ENCODE measurements around the gene FAM219B. TPM values are rescaled to one million over a fixed set of nuclear protein-coding genes. Genes with fewer than 3 reads are reported as not detected.

The FAM219B gene
- total RNA-seq (2022; extraction: Qiagen RNA extraction; ENCODE audit: low read depth) = 28.4 to 38.6 TPM (median 32.3 TPM) in 5 replicates

GRCh38 chr15:74906450-74907162 is at the start of gene FAM219B:
Gene FAM219B, minus strand, starts transcription at chr15:74906851. Its CDS starts 51 bp downstream, at chr15:74906800.

GRCh38 chr15:74937590-74938371 is 31.1 kb upstream of the FAM219B start, which contains the start of gene COX5A:
Gene COX5A, minus strand, starts transcription at chr15:74938073. Its CDS starts 59 bp downstream, at chr15:74938014.

GRCh38 chr15:74889883-74890664 is 16.6 kb downstream of the FAM219B start, which contains the start of gene MPI:
Gene MPI, plus strand, starts transcription at chr15:74890042. Its CDS starts 32 bp downstream, at chr15:74890074.

GRCh38 chr15:74873036-74873755 is 33.5 kb downstream of the FAM219B start, which contains the start of gene SCAMP2:
Gene SCAMP2, minus strand, starts transcription at chr15:74873365. Its CDS starts 110 bp downstream, at chr15:74873255.

Other genes with a start within 250 kb of the FAM219B start
- gene EDC3, start 210.8 kb downstream of the FAM219B start, total RNA-seq (2022; extraction: Qiagen RNA extraction; ENCODE audit: low read depth) = 18.1 to 21.4 TPM (median 20.6 TPM) in 5 replicates
- gene CYP1A1, start 181.3 kb downstream of the FAM219B start, total RNA-seq (2022; extraction: Qiagen RNA extraction; ENCODE audit: low read depth) = 1.3 to 3.1 TPM (median 1.8 TPM) in 5 replicates
- gene CYP1A2, start 158.0 kb downstream of the FAM219B start, total RNA-seq (2022; extraction: Qiagen RNA extraction; ENCODE audit: low read depth) = not detected in 5 replicates
- 58.1 to 74.9 TPM (median 63.9 TPM) in 5 replicates for gene CSK, start 124.8 kb downstream of the FAM219B start, total RNA-seq (2022; extraction: Qiagen RNA extraction; ENCODE audit: low read depth)
- not detected in 5 replicates for gene LMAN1L, start 94.0 kb downstream of the FAM219B start, total RNA-seq (2022; extraction: Qiagen RNA extraction; ENCODE audit: low read depth)
- 0.06 TPM in 1 of 5 replicates, not detected in the others for gene CPLX3, start 80.2 kb downstream of the FAM219B start, total RNA-seq (2022; extraction: Qiagen RNA extraction; ENCODE audit: low read depth)
- 28.2 to 50.1 TPM (median 34.5 TPM) in 5 replicates for gene ULK3, start 63.7 kb downstream of the FAM219B start, total RNA-seq (2022; extraction: Qiagen RNA extraction; ENCODE audit: low read depth)
- 60.9 to 73.2 TPM (median 67.6 TPM) in 5 replicates for gene SCAMP2, start 33.5 kb downstream of the FAM219B start, total RNA-seq (2022; extraction: Qiagen RNA extraction; ENCODE audit: low read depth)
- 29.5 to 46.7 TPM (median 32.5 TPM) in 5 replicates for gene MPI, start 16.8 kb downstream of the FAM219B start, total RNA-seq (2022; extraction: Qiagen RNA extraction; ENCODE audit: low read depth)
- 438 to 570 TPM (median 551 TPM) in 5 replicates for gene COX5A, start 31.2 kb upstream of the FAM219B start, total RNA-seq (2022; extraction: Qiagen RNA extraction; ENCODE audit: low read depth)
- 20.4 to 28.4 TPM (median 27.3 TPM) in 5 replicates for gene RPP25, start 49.9 kb upstream of the FAM219B start, total RNA-seq (2022; extraction: Qiagen RNA extraction; ENCODE audit: low read depth)
- 12.3 to 15.8 TPM (median 14.0 TPM) in 5 replicates for gene SCAMP5, start 88.7 kb upstream of the FAM219B start, total RNA-seq (2022; extraction: Qiagen RNA extraction; ENCODE audit: low read depth)
- gene PPCDC, start 116.7 kb upstream of the FAM219B start, total RNA-seq (2022; extraction: Qiagen RNA extraction; ENCODE audit: low read depth) = 18.0 to 20.4 TPM (median 18.6 TPM) in 5 replicates

All from A549 treated with DMSO at 1 μM for 4 hours (cell line).